Measurements from ENCODE around the gene HAUS3.
"Not testable (repeated sequence)": the region's sequence is repeated elsewhere in the genome, so short reads cannot be mapped to it uniquely, and the experiment has no call there.

The HAUS3 gene

DNA sequence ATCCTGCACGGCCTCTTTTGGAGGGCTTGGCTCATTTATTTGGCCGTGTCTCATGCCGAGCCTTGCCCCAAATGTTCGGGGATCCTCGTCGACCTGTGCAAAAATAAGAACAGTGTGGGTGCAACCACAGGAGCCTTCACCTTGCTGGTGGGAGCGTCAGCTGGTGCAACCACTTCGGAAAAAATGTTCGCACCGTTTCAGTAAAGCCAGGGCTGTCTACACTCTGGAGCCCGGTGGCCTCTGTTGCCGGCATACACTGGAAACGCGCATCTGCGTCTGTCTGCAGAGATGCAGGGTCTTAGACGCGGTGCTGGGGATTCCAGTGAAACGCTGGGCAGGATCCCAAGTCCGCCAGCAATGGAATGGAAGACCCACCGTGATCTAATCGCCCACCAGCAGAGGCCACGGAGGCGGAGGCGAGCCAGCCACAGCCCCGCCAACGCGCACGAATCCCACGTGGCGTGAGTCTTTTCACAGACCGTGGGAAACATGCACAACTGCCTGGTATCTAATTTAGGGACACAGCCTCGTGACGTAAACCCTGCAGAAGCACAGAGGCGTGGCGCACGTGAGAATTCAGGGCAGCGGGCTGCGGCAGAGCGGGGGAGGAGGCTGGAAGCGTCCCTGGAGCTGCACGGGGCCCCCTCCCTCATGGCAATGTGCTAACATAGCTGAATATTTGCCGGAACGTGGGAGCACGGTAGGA lies 33.8 kb upstream of the HAUS3 start:
- no peak for DNase-seq

DNA sequence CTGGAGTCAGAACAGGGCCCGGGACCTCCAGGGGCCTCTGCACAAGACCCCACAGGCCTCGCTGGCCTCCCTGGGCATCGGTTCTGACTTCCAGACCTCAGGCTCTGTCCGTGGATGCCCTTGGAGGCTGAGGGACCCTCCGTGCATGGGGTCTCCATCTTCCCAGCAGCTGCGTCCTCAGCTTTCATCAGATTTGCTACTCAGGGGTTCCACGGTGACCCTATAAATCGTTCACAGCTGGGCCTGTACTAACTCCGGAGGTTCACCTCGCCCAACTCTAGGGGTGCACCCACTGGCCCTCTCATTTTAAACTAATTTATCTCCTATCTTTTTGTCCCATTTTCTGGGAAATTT lies 33.1 kb upstream of the HAUS3 start:
- DNase-seq: not testable (repeated sequence)

DNA sequence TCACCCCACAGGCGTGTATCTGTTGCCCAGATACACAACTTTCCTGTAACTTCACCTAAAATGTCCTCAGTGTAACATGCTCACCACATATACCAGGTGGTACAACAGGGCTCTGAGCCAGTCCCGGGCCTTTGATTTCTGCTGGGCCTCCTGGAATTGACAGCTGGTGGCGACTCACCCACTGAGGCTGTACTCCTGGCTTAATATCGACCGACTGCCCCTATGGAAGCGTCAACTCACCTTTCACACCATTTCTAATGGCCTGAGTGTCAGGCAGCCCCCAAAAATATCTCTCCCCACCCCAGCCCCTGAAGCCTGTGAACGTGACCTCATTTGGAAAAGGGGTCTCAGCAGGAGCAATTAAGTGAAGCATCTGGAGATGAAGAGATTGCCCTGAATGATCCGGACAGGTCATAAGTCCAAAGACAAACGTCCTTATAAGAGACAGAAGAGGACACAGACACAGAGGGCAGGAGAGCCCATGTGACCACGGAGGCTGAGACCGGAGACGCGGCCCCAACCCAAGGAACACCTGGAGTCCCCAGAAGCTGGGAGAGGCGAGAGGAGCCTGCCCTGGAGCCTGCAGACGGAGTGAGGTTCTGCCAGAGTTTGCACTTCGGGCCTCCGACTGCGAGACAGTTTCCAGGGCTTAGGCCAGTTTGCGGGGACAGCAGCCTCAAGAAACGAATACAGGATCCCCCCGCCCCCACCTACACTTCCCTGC lies 32.6 kb upstream of the HAUS3 start:
- no peak for DNase-seq

DNA sequence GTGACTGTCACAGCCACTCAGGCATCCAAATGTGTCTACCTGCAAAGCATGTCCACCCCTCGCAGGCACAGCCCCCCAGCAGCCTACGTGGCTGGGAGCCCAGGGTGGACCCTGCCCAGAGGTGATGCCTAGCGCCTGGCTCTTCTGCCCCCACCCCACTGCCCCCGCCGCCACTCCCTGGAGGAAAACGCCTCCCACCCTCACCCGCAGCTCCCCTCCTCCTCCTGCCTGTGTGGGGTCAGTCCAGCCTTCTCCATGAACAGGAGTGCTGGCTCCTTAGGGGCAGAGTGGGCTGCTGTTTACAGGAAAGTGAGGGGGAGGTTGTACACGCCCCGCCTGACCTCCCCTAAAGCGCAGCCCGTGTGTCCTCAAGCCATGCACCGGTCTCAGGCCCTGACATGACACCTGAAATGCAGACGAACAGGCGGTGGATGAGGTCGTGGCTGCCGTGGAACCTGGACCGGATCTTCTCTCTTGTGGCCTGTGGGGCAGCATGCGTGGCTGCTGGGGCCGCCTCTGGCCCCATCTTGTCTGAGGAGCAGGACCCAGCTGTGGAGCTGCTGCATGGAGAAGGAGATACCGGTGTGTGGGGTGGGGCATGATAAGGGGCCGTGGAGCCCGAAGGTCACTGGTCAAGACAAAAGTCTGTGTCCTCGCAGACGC lies 31.9 kb upstream of the HAUS3 start:
- DNase-seq: no peak

DNA sequence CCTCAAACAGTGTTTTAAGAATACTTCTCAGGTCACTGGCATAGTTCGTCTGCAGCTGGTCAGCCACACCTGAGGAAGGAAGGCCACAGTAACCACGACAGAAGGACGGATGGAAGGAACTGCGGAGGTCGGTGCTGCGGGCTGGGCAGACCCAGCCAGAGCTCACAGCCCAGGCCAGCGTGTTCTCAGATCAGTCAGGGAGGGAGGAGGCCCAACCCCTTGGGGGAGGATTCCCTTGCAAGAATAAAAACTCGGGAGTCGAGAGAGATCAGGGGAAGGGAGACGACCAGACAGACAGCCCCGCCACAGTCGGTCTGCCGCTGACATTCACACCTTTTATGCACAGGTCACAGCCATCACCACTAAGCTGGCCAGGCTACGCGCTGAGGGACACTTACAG lies 31.3 kb upstream of the HAUS3 start:
- DNase-seq: no peak

DNA sequence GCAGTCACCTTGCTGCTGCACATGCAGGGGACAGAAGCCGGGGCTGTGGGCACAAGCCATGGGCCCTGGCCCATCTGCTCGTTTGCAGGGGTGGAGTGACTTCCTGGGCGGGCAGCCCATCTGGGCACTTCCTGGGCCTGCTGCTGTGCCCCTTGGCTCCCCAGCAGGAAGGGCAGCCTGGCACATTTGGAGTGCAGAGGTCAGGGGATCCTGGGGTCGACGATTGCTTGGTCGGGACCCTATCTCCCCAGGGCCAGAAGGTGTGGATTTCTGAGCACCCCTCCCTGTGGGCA lies 30.9 kb upstream of the HAUS3 start:
- no peak for DNase-seq

DNA sequence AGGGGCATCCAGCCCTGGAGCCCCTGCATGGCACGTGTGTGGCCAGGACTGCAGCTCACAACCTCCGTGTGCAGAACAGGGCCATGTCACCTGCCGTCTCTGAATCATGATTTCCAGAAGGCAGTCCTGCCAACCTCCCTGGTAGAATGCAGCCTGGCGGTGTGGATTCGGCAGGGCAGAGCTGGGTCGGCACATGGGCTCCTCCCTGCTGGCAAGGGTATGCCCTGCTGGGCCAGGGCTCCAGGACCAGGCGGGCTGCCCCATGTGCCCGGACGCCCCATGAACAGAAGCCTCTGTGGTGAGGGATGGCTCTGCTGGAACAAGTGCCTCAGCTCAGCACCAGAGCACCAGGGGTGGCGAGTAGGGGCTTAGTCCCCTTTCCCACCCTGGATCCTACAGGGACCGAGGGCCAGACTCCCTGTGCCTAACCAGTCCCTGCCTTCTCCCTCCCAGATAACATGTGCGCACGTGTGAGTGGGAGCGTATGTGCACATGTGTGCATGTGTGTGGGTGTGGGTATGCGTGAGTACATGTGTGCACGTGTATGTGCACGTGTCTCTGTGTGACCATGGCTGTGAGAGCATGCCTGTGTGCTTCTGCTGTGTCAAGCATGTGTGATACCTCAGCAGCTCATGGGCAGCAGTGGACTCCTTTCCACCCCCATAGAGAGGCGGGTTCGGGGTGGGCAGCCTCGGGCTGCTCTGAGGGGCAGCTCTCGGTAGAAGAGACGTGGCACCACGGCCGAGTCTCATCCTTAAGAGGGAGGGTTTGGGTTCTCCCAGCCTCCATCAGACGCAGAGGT lies 30.3 kb upstream of the HAUS3 start:
- DNase-seq: no peak

DNA sequence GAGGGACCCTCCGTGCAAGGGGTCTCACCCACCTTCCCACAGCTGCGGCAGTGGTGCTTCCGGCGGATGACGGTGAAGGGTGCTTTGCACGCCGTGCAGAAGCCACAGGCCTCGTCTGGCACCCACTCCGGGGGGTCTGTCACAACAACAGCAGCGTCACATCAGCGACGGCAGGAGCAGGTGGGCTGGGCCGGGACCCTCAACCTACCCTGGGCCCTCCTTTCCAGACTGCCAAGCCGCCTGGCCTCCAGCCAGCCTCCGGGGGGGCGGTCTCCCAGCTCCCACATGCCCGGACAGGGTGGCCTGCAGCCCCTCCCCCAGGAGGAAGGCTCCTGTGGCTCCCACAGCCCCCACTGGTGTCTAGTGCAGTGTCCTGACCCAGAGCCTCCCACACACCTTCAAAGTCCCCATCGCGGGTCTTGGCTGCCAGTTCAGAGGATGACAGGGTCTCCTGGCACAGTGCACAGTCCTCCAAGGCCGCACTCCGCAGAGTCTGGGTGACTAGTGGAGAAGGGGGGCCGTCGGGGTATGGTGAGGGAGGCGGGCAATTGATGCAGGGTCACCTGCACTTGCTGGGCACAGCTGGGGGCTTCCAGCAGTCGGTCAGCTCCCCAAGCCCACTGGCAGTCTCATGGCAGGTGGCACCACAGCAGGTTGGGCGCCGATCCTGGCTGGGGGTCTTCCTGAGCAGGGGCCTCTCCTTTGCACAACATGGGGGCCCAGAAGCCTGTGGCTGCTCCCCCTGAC lies 29.5 kb upstream of the HAUS3 start:
- DNase-seq: no peak

DNA sequence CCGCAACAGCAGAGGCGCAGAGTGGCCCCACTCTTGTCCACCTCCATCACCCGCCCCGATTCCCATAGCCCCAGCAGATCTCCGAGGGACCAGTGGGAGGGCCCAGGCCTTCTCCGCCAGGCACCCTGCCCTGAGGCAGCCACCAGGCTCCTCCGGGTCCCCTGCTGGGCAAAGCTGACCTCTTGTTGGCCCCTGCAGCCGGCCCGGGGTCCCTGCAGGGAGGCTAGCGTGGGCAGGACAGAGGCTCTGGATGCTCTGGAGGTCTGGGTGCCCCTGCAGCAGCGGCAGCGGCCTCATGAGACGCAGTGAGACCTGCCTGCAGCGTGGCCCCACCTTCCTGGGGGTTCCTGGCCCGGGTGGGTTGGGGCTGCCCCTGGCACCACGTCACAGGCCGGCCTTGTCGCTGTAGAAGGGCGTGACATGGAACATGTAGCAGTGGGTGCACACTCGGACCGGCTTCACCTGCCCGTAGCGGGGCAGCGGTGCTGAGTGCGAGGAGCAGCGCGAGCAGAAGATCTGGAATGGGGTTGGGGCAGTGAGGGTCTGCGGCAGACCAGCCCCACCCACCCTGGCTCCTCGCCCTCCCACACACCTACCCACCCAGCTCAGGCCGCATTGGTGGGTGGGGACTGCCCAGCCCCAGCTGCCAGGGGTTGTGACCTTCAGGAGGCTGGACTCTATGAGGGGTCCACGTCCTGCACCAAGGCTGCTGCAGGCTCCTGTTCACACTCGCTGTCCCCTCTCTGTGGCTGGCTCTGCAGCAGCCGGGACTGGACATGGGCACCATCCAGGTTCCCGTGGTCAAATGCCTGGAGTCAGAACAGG lies 28.6 kb upstream of the HAUS3 start:
- no peak for DNase-seq

DNA sequence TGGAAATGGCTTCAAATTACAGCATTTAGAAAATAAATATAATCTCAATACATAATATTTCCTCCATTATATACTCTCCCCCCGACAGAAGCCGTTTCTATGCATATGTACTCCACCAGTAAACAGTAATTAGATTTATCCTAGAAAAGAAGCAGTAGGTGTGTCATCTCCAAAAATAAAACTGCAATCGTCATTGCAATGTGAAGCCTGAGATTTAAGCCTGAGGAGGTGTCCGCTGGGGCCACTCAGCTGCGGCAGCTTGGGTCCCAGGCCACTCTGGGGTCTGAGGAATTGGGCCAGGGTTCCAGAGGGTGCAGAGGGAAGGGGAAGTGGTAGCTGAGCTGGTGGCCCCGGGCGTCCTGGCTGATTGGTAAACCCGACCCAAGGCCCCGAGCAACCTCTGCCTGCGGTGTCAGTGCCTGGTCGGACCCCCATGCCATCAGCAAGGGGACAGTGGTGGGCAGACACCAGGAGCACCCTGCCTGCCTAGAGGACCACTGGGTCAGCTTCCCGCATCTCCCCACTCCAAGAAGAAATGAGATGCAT lies 27.8 kb upstream of the HAUS3 start:
- no peak for DNase-seq

DNA sequence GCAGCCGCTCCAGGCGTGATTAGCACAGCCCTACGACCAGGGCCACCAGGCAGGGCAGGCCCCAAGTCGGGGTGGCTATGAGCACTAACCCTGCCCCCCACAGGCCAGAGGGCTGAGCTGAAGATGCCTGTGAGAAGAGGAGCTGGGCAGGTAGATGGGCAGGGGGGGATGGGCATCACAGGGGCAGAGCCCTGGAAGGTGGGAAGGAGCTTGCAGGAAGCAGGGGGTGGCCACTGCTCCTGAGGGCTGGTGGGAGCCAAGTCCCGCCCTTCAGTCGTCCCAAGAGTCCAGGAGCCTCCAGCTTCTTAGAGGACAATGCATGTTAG lies 27.2 kb upstream of the HAUS3 start:
- no peak for DNase-seq

DNA sequence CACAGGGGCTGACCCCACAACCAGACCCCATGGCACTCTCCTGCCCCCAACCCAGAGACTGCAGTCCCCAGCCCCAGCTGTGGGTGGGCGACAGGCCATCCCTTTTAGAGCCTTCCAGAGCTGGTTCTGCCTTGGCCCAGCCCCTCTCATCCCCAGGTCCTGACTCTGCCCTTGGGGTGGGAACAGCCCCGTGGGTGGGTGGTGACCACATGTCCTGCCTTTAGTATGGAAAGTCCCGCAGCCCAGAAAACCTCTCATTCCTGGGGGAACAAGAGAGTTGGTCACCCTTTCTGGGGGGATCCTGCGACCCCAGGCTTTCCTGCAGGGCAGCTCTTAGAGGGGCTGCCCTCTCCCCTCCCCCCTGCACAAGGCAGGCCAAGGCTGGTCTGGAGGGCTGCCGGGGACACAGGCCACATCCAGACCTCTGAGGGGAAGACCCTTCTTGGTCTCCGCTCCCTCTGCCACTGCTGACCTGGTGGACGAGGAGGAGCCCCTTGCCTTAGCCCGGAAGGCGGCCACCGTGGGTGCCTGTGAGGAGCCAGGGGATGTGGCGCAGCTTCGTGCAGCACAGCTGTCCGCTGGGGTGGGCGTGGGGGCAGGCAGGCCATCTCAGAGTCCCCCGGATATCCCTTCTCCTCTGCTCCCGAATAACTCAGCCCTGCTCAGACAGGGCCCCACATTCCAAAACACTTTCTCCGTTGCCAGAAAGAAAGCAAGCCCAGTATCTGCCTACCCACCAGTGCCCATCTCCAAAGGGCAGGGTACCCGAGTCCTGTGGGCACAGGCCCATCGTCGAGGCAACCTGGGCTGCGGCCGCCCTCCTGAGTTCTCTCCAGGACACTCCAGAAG lies 26.7 kb upstream of the HAUS3 start:
- DNase-seq: no peak

DNA sequence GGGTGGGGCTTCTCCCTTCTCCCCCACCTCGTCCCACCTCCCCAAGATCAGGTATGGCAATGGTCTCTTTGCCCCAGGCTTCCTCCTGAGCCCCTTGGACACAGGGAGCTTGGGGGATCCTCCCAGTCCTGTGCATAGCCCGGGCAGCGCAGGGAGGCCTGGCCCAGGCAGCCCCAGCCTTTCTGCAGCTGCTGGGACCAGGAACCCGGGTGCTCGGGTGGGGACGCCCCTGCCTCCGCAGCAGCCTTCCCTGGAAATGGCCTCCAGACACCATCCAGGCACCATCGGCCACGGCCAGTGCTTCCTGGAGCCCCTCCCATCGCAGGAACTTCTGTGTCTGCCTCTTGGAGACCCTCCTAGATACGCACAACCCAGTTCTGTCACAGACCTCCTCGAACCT lies 25.9 kb upstream of the HAUS3 start:
- DNase-seq: no peak

DNA sequence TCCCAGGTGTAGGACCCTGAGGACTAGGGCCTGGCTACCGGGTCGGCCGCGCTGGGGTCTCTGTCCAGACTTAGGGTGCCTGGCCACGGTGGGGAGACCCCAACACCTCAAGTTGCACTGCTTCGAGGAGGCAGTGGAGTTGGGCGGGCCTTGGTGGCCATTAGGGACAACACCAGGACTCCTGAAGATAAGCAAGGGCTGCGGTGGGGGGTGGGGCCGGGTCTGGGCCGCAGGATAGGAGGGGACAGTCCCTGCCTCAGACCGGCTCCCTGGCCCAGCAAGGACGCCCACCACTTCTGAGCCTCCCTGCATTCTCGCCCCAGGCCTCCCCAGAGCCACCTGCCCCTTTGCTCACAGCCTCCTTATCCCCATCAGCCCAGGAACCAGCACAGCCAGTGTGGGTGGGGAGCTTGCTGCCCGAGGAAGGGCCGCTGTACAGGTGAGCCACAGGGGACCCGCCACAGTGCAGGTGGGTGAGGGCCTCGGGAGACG lies 25.4 kb upstream of the HAUS3 start:
- DNase-seq: no peak

DNA sequence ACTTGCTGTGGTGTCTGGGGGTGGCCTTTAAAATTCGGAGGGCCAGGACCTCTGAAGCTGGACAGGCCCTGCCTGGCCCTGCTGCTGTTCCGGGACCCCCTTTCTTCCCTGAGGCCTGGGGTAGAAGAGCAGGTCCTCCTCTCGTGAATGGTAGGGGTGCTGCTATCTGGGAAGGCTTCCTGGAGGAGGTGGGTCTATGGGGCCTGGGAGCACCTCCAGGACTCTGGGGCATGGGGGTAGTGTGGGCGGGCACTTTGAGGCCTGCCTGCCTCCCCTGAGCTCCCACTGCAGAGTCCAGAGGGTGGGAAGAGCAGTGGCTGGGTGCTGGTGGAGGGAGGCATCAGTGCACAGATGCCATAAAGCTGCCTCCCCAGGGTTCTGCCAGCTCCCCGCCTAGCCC lies 24.9 kb upstream of the HAUS3 start:
- DNase-seq: no peak

DNA sequence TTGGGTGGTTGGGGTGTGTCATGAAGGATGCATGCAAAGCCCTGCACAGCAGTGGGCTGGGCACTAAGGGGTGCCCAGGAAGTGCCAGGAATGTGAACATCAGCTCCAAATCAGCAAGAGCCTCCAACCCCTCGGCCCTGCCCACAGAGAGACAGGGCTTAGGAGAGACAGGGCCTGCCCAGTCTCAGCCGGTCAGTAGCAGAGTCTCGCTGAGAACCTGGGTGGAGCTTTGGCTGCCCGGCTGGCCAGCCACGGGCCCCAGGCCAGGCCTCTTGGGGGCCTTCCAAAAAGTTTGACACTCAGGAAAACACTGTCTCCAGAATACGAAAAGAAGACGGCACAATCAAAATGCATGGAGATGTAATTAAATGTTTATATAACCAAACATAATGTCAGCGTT lies 24.3 kb upstream of the HAUS3 start:
- DNase-seq: no peak

DNA sequence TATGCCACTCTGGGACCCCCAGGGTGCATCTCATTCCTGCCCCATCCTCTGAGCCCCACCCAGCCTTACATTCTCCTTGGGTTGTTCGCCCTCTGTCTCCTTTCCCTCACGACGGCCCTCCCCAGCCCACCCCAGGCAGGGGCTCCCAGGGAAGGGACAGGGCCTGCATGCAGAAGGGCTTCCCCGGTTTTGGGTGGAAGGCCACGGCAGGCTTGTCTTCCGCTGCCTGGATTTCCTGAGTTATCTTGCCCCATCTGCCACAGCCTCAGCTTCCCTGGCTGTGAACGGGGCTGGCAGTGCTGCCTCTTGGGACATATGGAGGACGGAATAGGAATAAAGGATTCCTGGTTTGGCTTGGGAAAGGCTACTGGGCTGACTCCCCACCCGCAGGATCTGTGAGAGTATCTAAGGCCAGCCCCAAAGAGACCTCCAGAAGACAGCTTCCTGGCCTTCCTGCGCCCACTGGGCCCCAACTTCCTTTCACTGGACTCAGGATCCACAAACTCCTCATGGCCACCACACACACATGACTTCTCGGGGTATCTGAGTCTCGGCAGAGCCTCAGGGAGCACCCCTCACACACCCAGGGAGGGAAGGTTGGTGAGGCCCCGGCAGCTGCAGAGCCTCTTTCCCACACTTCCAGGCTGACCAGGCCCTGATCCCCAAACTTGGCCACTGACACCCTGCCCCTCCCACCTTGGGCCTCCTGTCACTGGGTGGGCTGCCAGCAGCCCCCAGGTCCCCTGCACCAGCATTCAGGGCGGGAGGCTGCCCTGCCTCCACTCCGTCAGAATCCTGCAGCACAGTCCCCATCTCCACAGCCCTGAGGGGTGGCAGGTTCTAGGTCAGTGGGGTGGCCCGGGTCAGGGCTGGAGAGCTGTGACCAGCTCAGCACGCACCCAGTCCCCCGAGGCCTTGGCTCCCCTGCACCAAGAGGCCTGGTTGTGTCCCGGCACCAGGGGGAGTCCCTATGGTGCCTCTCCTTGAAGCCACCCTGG lies 23.5 kb upstream of the HAUS3 start:
- no peak for DNase-seq

DNA sequence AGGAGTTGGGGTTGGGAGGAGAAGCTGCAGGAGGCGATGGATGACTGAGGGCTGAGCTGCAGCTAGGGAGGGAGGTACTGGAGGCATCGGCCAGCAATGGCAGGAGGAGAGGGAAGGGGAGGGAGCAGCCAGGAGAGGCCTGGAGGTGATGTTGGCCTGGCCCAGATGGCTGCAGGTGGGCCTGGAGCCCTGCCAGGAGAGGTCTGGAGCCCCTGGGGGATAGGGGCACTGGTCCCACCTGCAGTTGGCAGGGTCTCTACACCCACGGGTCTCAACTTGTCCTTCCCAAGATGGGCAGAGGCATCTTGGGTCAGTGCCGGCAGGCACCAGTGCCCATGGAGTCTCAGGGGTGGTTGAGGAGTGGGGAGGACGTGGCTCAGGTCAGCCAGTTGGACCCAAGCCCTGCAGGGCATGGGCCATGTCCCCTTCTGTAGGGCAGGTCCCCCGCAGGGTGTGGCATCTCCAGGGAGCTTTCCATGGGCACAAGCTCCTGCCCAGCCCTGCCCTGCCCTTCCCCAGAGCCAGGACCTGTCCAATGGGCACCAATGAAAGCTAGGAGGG lies 22.6 kb upstream of the HAUS3 start:
- DNase-seq: no peak

DNA sequence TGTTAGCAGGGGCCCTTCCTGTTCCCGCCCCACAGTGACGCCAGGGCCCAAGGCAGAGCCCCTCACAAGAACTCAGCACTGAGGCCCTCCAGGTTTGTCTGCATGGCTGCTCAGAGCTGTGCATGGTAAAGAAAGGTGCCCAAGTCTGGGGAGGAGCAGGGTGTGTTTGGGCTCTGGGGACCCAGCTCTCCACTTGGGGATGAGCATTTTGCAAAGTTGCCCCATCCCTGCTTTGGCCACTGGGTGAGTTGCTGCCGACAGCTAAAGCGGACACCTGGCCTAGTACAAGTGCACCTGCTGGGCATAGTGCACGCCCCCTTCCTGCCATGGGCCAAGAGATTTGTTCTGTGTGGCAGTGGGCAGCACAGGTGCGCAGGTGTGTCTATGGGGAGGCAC lies 22.0 kb upstream of the HAUS3 start:
- DNase-seq: no peak
